Karpas-422 (cell line): ENCODE data around the gene NFASC. TPM values are rescaled to one million over a fixed set of nuclear protein-coding genes. Genes with fewer than 3 reads are reported as not detected.

Experiments
- DNase-seq: peaks from one replicate; pipeline ENCODE4 v3.0.0-alpha.2; 2015
- H2AFZ ChIP-seq: fragments of 200-600 bp; sonication (generic); 2 replicates; pipeline ENCODE4 v1.6.1; 2014; ENCODE audit warnings: antibody characterized with exemption, low read length, mixed read lengths
- H3K27ac ChIP-seq: fragments of 200-600 bp; sonication (generic); 2 replicates; pipeline ENCODE4 v1.5.1; 2014; ENCODE audit warnings: mild to moderate bottlenecking, low read length, moderate library complexity
- H3K27me3 ChIP-seq: fragments of 200-600 bp; sonication (generic); 2 replicates; pipeline ENCODE4 v1.6.1; 2014; ENCODE audit warnings: low read length, mixed read lengths
- H3K36me3 ChIP-seq: fragments of 200-600 bp; sonication (generic); 2 replicates; pipeline ENCODE4 v1.6.1; 2014; ENCODE audit warnings: low read length, mixed read lengths; ENCODE audit not compliant: insufficient read depth
- H3K4me1 ChIP-seq: fragments of 200-600 bp; sonication (generic); 2 replicates; pipeline ENCODE4 v1.6.1; 2014; ENCODE audit warnings: mild to moderate bottlenecking, low read length, mixed read lengths
- H3K4me2 ChIP-seq: fragments of 200-600 bp; sonication (generic); 2 replicates; pipeline ENCODE4 v1.6.1; 2014; ENCODE audit warnings: low read length, low read depth, mild to moderate bottlenecking; ENCODE audit not compliant: poor library complexity, severe bottlenecking
- H3K4me3 ChIP-seq: fragments of 200-600 bp; sonication (generic); 2 replicates; pipeline ENCODE4 v1.5.1; 2014; ENCODE audit warnings: mild to moderate bottlenecking, antibody characterized with exemption, low read length, mixed read lengths
- H3K79me2 ChIP-seq: fragments of 200-600 bp; sonication (generic); 2 replicates; pipeline ENCODE4 v1.6.1; 2014; ENCODE audit warnings: mild to moderate bottlenecking, low read length, mixed read lengths
- H3K9ac ChIP-seq: fragments of 200-600 bp; sonication (generic); 2 replicates; pipeline ENCODE4 v1.6.0; 2014; ENCODE audit warnings: low read length
- H3K9me2 ChIP-seq: fragments of 200-600 bp; sonication (generic), shearing (Covaris generic); replicated peaks from 2 replicates; pipeline ENCODE4 v1.6.0; 2014; ENCODE audit warnings: mild to moderate bottlenecking, low read length, moderate library complexity; ENCODE audit not compliant: insufficient read depth
- H3K9me3 ChIP-seq: fragments of 300-700, 200-600 bp; sonication (generic); 2 replicates; pipeline ENCODE4 v1.6.1; 2014; ENCODE audit warnings: low read length, mixed read lengths
- H4K20me1 ChIP-seq: fragments of 200-600 bp; sonication (generic); 2 replicates; pipeline ENCODE4 v1.6.1; 2014; ENCODE audit warnings: mild to moderate bottlenecking, antibody characterized with exemption, low read length, low read depth; ENCODE audit not compliant: insufficient read depth
- total RNA-seq: library from RNA; depleted of rRNA; stranded (reverse); fragments of >200 nt; shearing (Covaris generic); gene quantifications from 2 replicates; pipeline ENCODE4 v1.2.3, GENCODE V29; 2014; ENCODE audit warnings: low replicate concordance; rRNA removed

Gene NFASC
- total RNA-seq, 1 experiment from 2014 or later: 0.75 TPM

GRCh38 chr1:205069371-205070125, 198.9 kb downstream of the NFASC start:
- H3K79me2 ChIP-seq: no peaks in the 10 kb centered on the region
- H3K27ac ChIP-seq: no peak overlapping the region
- no peak overlapping the region for H3K9ac ChIP-seq
- no peak overlapping the region for H3K4me2 ChIP-seq
- H3K36me3 ChIP-seq: no peaks in the 10 kb centered on the region
- H2AFZ ChIP-seq: no peak overlapping the region
- no peaks in the 10 kb centered on the region for H3K27me3 ChIP-seq
- H3K4me1 ChIP-seq: no peaks in the 10 kb centered on the region
- no peak overlapping the region for H3K4me3 ChIP-seq
- H4K20me1 ChIP-seq: no peaks in the 10 kb centered on the region; the same call in 1 of the 2 replicates
- H3K9me2 ChIP-seq: no peaks in the 10 kb centered on the region
- no peak for DNase-seq
- H3K9me3 ChIP-seq: no peaks in the 10 kb centered on the region

DNA sequence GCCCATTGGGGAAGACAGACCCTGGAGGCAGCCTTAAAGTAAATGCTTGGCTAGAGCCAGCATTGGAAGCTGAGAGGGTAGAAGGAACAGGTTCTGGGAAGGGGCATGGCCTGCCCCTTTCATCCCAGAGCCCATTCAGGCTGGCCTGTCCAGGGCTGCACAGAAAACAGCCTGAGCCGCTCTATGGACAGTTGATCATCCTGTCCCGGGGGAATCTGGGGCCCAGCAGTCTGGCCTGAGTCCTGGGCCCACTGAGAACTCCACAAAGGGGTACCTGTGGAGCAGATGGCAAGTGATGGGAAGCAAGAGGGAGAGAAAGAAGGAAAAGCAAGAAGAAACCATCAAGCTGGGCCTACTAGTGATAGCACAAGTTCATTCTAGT, 200.4 kb downstream of the NFASC start:
- H4K20me1 ChIP-seq: no peaks in the 10 kb centered on the region
- no peak overlapping the region for H2AFZ ChIP-seq
- no peak for DNase-seq
- no peaks in the 10 kb centered on the region for H3K9me3 ChIP-seq
- H3K79me2 ChIP-seq: no peaks in the 10 kb centered on the region
- no peaks in the 10 kb centered on the region for H3K27me3 ChIP-seq
- no peaks in the 10 kb centered on the region for H3K4me1 ChIP-seq
- no peak overlapping the region for H3K4me2 ChIP-seq
- H3K9me2 ChIP-seq: no peaks in the 10 kb centered on the region
- no peaks in the 10 kb centered on the region for H3K36me3 ChIP-seq
- no peak overlapping the region for H3K4me3 ChIP-seq
- H3K9ac ChIP-seq: no peak overlapping the region
- H3K27ac ChIP-seq: no peak overlapping the region

GRCh38 chr1:205071801-205072200, 201.1 kb downstream of the NFASC start:
- Histone ChIP-seq H3K9me2 (no peaks in the 10 kb centered on the region), H3K4me3 (no peak overlapping the region), H3K4me2 (no peak overlapping the region), H4K20me1 (no peaks in the 10 kb centered on the region), H3K9me3 (no peaks in the 10 kb centered on the region), H3K9ac (no peak overlapping the region), H2AFZ (no peak overlapping the region), H3K79me2 (no peaks in the 10 kb centered on the region), H3K4me1 (no peaks in the 10 kb centered on the region), H3K36me3 (no peaks in the 10 kb centered on the region), H3K27me3 (no peaks in the 10 kb centered on the region), H3K27ac (no peak overlapping the region)
- no peak for DNase-seq

DNA sequence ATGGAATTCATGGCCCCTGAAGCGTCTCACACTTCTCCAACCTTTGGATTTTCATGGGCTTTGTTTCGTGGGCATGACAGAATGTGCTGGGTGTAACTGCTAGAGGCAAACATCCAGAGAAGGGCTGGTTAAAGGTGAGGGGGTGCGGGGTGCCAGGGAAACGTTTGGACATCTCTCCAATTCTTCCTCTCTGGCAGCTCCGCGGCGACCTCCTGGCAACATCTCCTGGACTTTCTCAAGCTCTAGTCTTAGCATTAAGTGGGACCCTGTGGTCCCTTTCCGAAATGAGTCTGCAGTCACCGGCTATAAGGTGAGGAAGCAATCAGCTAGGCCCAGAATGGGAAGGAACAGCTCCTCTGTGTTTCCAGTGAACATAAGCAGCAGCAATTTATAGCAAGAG, 201.6 kb downstream of the NFASC start:
- Histone ChIP-seq H4K20me1 (no peaks in the 10 kb centered on the region), H3K4me2 (no peak overlapping the region), H2AFZ (no peak overlapping the region), H3K4me1 (no peaks in the 10 kb centered on the region), H3K9ac (no peak overlapping the region), H3K9me3 (no peaks in the 10 kb centered on the region), H3K27ac (no peak overlapping the region), H3K79me2 (no peaks in the 10 kb centered on the region), H3K36me3 (no peaks in the 10 kb centered on the region), H3K9me2 (no peaks in the 10 kb centered on the region), H3K27me3 (no peaks in the 10 kb centered on the region), H3K4me3 (no peak overlapping the region)
- no peak for DNase-seq

Other genes with a start within 250 kb of the NFASC start
- gene LRRN2, start 185.1 kb upstream of the NFASC start, total RNA-seq: not detected in 2 replicates
- gene CNTN2, start 172.3 kb downstream of the NFASC start, total RNA-seq: not detected in 2 replicates
- gene TMEM81, start 213.6 kb downstream of the NFASC start, total RNA-seq: 1.7 and 2.2 TPM in 2 replicates